ENCODE data around the gene GAGE12F.
"Not testable (repeated sequence)": the region's sequence is repeated elsewhere in the genome, so short reads cannot be mapped to it uniquely, and the experiment has no call there.

DNA sequence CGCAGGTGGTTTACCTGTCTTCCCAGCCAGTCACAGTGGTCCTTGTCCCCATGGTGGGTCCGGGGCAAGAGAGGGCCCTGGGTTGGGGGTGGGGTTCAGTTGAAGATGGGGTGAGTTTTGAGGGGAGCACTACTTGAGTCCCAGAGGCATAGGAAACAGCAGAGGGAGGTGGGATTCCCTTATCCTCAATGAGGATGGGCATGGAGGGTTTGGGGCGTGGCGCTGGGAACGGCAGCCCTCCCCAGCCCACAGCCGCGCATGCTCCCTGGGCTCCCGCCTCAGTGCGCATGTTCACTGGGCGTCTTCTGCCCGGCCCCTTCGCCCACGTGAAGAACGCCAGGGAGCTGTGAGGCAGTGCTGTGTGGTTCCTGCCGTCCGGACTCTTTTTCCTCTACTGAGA lies at the start of gene GAGE12F:
- TF ChIP-seq, protein P1, sequence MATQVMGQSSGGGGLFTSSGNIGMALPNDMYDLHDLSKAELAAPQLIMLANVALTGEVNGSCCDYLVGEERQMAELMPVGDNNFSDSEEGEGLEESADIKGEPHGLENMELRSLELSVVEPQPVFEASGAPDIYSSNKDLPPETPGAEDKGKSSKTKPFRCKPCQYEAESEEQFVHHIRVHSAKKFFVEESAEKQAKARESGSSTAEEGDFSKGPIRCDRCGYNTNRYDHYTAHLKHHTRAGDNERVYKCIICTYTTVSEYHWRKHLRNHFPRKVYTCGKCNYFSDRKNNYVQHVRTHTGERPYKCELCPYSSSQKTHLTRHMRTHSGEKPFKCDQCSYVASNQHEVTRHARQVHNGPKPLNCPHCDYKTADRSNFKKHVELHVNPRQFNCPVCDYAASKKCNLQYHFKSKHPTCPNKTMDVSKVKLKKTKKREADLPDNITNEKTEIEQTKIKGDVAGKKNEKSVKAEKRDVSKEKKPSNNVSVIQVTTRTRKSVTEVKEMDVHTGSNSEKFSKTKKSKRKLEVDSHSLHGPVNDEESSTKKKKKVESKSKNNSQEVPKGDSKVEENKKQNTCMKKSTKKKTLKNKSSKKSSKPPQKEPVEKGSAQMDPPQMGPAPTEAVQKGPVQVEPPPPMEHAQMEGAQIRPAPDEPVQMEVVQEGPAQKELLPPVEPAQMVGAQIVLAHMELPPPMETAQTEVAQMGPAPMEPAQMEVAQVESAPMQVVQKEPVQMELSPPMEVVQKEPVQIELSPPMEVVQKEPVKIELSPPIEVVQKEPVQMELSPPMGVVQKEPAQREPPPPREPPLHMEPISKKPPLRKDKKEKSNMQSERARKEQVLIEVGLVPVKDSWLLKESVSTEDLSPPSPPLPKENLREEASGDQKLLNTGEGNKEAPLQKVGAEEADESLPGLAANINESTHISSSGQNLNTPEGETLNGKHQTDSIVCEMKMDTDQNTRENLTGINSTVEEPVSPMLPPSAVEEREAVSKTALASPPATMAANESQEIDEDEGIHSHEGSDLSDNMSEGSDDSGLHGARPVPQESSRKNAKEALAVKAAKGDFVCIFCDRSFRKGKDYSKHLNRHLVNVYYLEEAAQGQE (IDR thresholded peaks at IDR 0.05), result not testable (repeated sequence)
- TF ChIP-seq, protein P2, sequence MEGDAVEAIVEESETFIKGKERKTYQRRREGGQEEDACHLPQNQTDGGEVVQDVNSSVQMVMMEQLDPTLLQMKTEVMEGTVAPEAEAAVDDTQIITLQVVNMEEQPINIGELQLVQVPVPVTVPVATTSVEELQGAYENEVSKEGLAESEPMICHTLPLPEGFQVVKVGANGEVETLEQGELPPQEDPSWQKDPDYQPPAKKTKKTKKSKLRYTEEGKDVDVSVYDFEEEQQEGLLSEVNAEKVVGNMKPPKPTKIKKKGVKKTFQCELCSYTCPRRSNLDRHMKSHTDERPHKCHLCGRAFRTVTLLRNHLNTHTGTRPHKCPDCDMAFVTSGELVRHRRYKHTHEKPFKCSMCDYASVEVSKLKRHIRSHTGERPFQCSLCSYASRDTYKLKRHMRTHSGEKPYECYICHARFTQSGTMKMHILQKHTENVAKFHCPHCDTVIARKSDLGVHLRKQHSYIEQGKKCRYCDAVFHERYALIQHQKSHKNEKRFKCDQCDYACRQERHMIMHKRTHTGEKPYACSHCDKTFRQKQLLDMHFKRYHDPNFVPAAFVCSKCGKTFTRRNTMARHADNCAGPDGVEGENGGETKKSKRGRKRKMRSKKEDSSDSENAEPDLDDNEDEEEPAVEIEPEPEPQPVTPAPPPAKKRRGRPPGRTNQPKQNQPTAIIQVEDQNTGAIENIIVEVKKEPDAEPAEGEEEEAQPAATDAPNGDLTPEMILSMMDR (IDR thresholded peaks at IDR 0.05; ENCODE audit: low read depth, low read length, missing input control), result not testable (repeated sequence)
- TF ChIP-seq GABPA (IDR thresholded peaks at IDR 0.05 in 1 of 2, conservative IDR thresholded peaks at IDR 0.05 in 1 of 2), result not testable (repeated sequence)
